ENCODE results near the gene RGS19. TPM values are rescaled to one million over a fixed set of nuclear protein-coding genes. Genes with fewer than 3 reads are reported as not detected.

Gene RGS19
- total RNA-seq, 1 experiment from 2014 or later = 12.8 TPM

- Histone ChIP-seq H3T11ph (ENCODE audit: low read length) (no peak overlapping the region), H4K20me1 (ENCODE audit: control insufficient read depth, insufficient read depth, insufficient read length) (no peaks in the 10 kb centered on the region), H3K4me2 (ENCODE audit: insufficient read depth, insufficient read length, low read length) (no peak overlapping the region), H4K5ac (ENCODE audit: insufficient read length, low read depth, low read length) (no peak overlapping the region), H3K14ac (ENCODE audit: insufficient read depth, low read length) (no peak overlapping the region), H3K79me2 (ENCODE audit: insufficient read depth, low read length) (no peaks in the 10 kb centered on the region), H2BK120ac (ENCODE audit: low read depth, low read length, poor library complexity, severe bottlenecking) (no peak overlapping the region), H3K56ac (ENCODE audit: insufficient read length, low read depth, low read length) (no peak overlapping the region), H2BK20ac (ENCODE audit: low read depth, low read length, poor library complexity, severe bottlenecking) (no peak overlapping the region), H3K23ac (ENCODE audit: insufficient read length, low read depth, low read length) (no peak overlapping the region), H3K23me2 (ENCODE audit: insufficient read length, low read depth, low read length, poor library complexity, severe bottlenecking) (peaks cover 12% of the 10 kb centered on the region), H3K9ac (ENCODE audit: extremely low read depth, insufficient read length, low read length) (no peak overlapping the region), H3K9me3 (ENCODE audit: control insufficient read depth, low read depth, low read length) (no peaks in the 10 kb centered on the region), H3K4ac (ENCODE audit: low read depth, low read length) (no peak overlapping the region), H2BK15ac (ENCODE audit: low read depth, low read length) (no peak overlapping the region), H2AFZ (ENCODE audit: low read length) (no peak overlapping the region), H3K27ac (ENCODE audit: insufficient read length, low read depth, low read length) (no peak overlapping the region), H4K8ac (replicated peaks; ENCODE audit: insufficient read length, low read depth, low read length) (no peak overlapping the region), H2BK12ac (ENCODE audit: insufficient read length, low read depth, low read length) (no peak overlapping the region), H2BK5ac (ENCODE audit: insufficient read length, low read length) (no peak overlapping the region), H3K27me3 (ENCODE audit: insufficient read depth, low read length) (peaks cover under 1% of the 10 kb centered on the region; the same call in 1 of the 2 replicates), H4K91ac (ENCODE audit: insufficient read length, low read depth, low read length) (no peak overlapping the region), H3K18ac (ENCODE audit: insufficient read length, low read depth, low read length) (no peak overlapping the region), H3K4me1 (ENCODE audit: insufficient read depth, low read length) (no peaks in the 10 kb centered on the region; the same call in 1 of the 2 replicates), H2AK5ac (ENCODE audit: insufficient read length, low read length) (no peak overlapping the region), H3K79me1 (ENCODE audit: insufficient read depth, low read depth, low read length, poor library complexity, severe bottlenecking) (no peaks in the 10 kb centered on the region)
- no peaks in the 10 kb centered on the region for H3K9me3 Mint-ChIP-seq
- WGBS (ENCODE audit: extremely low coverage, insufficient read length, low lambda C conversion rate) = no CpG with 5 or more reads among the region's 15 CpGs
- H3K27me3 Mint-ChIP-seq (ENCODE audit: low read depth) = peaks cover 29% of the 10 kb centered on the region
- DNase-seq = no peak
- H3K4me1 Mint-ChIP-seq = peaks cover 27 to 34% of the 10 kb centered on the region in 2 experiments
- no peak for TF ChIP-seq CTCF (conservative IDR thresholded peaks at IDR 0.05)
- peak overlapping the region in 1 of 2 experiments; percentile 40; a peak in 2 of 5 replicates for H3K4me3 Mint-ChIP-seq
- peak overlapping the region in 1 of 3 experiments; percentile 53; a peak in 1 of 7 replicates for H3K27ac Mint-ChIP-seq
- H3K36me3 Mint-ChIP-seq (ENCODE audit: insufficient read depth in 1 of 3, low read depth in 3 of 3) = no peaks in the 10 kb centered on the region; a peak in 1 of 7 replicates
Measured at GRCh38 chr20:64077876-64078551, 1.3 kb downstream of the RGS19 start.

Measured in H9 (cell line).